ENCODE results near the gene PPP1R27.

The PPP1R27 gene

GRCh38 chr17:81794509-81794908, 40.3 kb downstream of the PPP1R27 start:
- TF ChIP-seq SIN3A (IDR thresholded peaks at IDR 0.05; ENCODE audit: borderline replicate concordance, insufficient read depth, low read length) = no peak

DNA sequence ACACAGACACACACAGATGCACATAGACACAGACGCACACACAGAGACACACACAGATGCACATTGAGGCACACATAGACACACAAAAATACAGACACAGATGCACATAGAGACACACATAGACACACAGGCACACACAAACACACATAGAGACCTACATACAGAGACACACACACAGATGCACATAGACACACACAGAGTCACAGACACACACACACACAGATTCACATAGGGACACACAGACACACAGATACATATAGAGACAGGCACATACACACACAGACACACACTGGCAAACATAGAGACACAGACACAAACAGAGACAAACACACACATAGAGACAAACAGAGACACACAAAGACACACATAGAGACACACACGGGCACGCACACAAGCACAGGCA, 40.8 kb downstream of the PPP1R27 start:
- TF ChIP-seq, protein P1, sequence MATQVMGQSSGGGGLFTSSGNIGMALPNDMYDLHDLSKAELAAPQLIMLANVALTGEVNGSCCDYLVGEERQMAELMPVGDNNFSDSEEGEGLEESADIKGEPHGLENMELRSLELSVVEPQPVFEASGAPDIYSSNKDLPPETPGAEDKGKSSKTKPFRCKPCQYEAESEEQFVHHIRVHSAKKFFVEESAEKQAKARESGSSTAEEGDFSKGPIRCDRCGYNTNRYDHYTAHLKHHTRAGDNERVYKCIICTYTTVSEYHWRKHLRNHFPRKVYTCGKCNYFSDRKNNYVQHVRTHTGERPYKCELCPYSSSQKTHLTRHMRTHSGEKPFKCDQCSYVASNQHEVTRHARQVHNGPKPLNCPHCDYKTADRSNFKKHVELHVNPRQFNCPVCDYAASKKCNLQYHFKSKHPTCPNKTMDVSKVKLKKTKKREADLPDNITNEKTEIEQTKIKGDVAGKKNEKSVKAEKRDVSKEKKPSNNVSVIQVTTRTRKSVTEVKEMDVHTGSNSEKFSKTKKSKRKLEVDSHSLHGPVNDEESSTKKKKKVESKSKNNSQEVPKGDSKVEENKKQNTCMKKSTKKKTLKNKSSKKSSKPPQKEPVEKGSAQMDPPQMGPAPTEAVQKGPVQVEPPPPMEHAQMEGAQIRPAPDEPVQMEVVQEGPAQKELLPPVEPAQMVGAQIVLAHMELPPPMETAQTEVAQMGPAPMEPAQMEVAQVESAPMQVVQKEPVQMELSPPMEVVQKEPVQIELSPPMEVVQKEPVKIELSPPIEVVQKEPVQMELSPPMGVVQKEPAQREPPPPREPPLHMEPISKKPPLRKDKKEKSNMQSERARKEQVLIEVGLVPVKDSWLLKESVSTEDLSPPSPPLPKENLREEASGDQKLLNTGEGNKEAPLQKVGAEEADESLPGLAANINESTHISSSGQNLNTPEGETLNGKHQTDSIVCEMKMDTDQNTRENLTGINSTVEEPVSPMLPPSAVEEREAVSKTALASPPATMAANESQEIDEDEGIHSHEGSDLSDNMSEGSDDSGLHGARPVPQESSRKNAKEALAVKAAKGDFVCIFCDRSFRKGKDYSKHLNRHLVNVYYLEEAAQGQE (IDR thresholded peaks at IDR 0.05; ENCODE audit: insufficient read depth in 1 of 2, low read depth in 2 of 2, low read length in 2 of 2) = no peak
- TF ChIP-seq SIN3A (IDR thresholded peaks at IDR 0.05; ENCODE audit: borderline replicate concordance, insufficient read depth, low read length) (no peak), FOXP2 (optimal IDR thresholded peaks at IDR 0.05; ENCODE audit: borderline replicate concordance, extremely low read depth, extremely low read length, insufficient read depth) (no peak), TAF1 (IDR thresholded peaks at IDR 0.05; ENCODE audit: borderline replicate concordance, insufficient read depth, low read length) (no peak), POLR2AphosphoS5 (IDR thresholded peaks at IDR 0.05; ENCODE audit: low read depth, low read length) (no peak)

- TF ChIP-seq SIN3A (IDR thresholded peaks at IDR 0.05; ENCODE audit: borderline replicate concordance, insufficient read depth, low read length) (no peak), TAF1 (IDR thresholded peaks at IDR 0.05; ENCODE audit: borderline replicate concordance, insufficient read depth, low read length) (no peak), POLR2AphosphoS5 (IDR thresholded peaks at IDR 0.05; ENCODE audit: low read depth, low read length) (no peak), FOXP2 (optimal IDR thresholded peaks at IDR 0.05; ENCODE audit: borderline replicate concordance, extremely low read depth, extremely low read length, insufficient read depth) (no peak)
- TF ChIP-seq, protein P1 (IDR thresholded peaks at IDR 0.05; ENCODE audit: insufficient read depth in 1 of 2, low read depth in 2 of 2, low read length in 2 of 2) = no peak
These were observed 41.9 kb downstream of the PPP1R27 start for GRCh38 chr17:81792675-81793615.

All from PFSK-1 (cell line).